ENCODE data around the gene KRIT1. TPM values are rescaled to one million over a fixed set of nuclear protein-coding genes. Genes with fewer than 3 reads are reported as not detected.

Gene KRIT1
- total RNA-seq, 1 donor from 2014 or later: 94.5 TPM

GRCh38 chr7:92276460-92276864 is 30.7 kb upstream of the KRIT1 start:
- H3K27ac ChIP-seq: no peak overlapping the region
- no peaks in the 10 kb centered on the region for H3K9me3 ChIP-seq
- H3K4me3 ChIP-seq: no peak overlapping the region
- intact Hi-C loops (cut with DNase I): no loop called here
- TF ChIP-seq CTCF (IDR thresholded peaks at IDR 0.05) (no peak), POLR2AphosphoS5 (IDR thresholded peaks at IDR 0.05; ENCODE audit: insufficient read depth in 1 of 2, low read depth in 1 of 2) (no peak), POLR2A (IDR thresholded peaks at IDR 0.05) (no peak)
- H3K4me1 ChIP-seq: peaks cover 19% of the 10 kb centered on the region
- DNase-seq (ENCODE audit: extremely low spot score in 2 of 2): no peak
- H3K36me3 ChIP-seq: no peaks in the 10 kb centered on the region
- no peaks in the 10 kb centered on the region for H3K27me3 ChIP-seq

GRCh38 chr7:92275327-92275726 is 29.6 kb upstream of the KRIT1 start:
- intact Hi-C loops (cut with DNase I): no loop called here
- peaks cover 19% of the 10 kb centered on the region for H3K4me1 ChIP-seq
- no peaks in the 10 kb centered on the region for H3K9me3 ChIP-seq
- H3K36me3 ChIP-seq: no peaks in the 10 kb centered on the region
- DNase-seq (ENCODE audit: extremely low spot score in 2 of 2): no peak
- H3K27ac ChIP-seq: no peak overlapping the region
- no peak for TF ChIP-seq POLR2AphosphoS5 (IDR thresholded peaks at IDR 0.05; ENCODE audit: insufficient read depth in 1 of 2, low read depth in 1 of 2)
- H3K27me3 ChIP-seq: no peaks in the 10 kb centered on the region
- no peak overlapping the region for H3K4me3 ChIP-seq

GRCh38 chr7:92268921-92269320 is 23.2 kb upstream of the KRIT1 start:
- Histone ChIP-seq H3K4me3 (no peak overlapping the region), H3K27ac (no peak overlapping the region), H3K9me3 (no peaks in the 10 kb centered on the region), H3K36me3 (no peaks in the 10 kb centered on the region), H3K4me1 (no peaks in the 10 kb centered on the region), H3K27me3 (no peaks in the 10 kb centered on the region)
- intact Hi-C loops (cut with DNase I): no loop called here
- no peak for DNase-seq (ENCODE audit: extremely low spot score in 2 of 2)
- TF ChIP-seq POLR2AphosphoS5 (IDR thresholded peaks at IDR 0.05; ENCODE audit: insufficient read depth in 1 of 2, low read depth in 1 of 2): no peak
- TF ChIP-seq CTCF (IDR thresholded peaks at IDR 0.05): no peak
- no peak for TF ChIP-seq POLR2A (IDR thresholded peaks at IDR 0.05)

GRCh38 chr7:92266415-92267241 is 20.9 kb upstream of the KRIT1 start:
- Histone ChIP-seq H3K4me3 (no peak overlapping the region), H3K27me3 (no peaks in the 10 kb centered on the region), H3K4me1 (no peaks in the 10 kb centered on the region), H3K36me3 (no peaks in the 10 kb centered on the region), H3K9me3 (no peaks in the 10 kb centered on the region), H3K27ac (no peak overlapping the region)
- no peak for TF ChIP-seq POLR2AphosphoS5 (IDR thresholded peaks at IDR 0.05; ENCODE audit: insufficient read depth in 1 of 2, low read depth in 1 of 2)
- no peak for TF ChIP-seq POLR2A (IDR thresholded peaks at IDR 0.05)
- no peak for TF ChIP-seq CTCF (IDR thresholded peaks at IDR 0.05)
- DNase-seq (ENCODE audit: extremely low spot score in 2 of 2): no peak
- intact Hi-C loops (cut with DNase I): no loop called here

- Histone ChIP-seq H3K4me1 (no peaks in the 10 kb centered on the region), H3K27ac (no peak overlapping the region), H3K27me3 (no peaks in the 10 kb centered on the region), H3K4me3 (no peak overlapping the region), H3K9me3 (no peaks in the 10 kb centered on the region), H3K36me3 (no peaks in the 10 kb centered on the region)
- no peak for TF ChIP-seq CTCF (IDR thresholded peaks at IDR 0.05)
- TF ChIP-seq POLR2AphosphoS5 (IDR thresholded peaks at IDR 0.05; ENCODE audit: insufficient read depth in 1 of 2, low read depth in 1 of 2): no peak
- no peak for TF ChIP-seq POLR2A (IDR thresholded peaks at IDR 0.05)
- intact Hi-C loops (cut with DNase I): no loop called here
- no peak for DNase-seq (ENCODE audit: extremely low spot score in 2 of 2)
Measured at GRCh38 chr7:92260248-92260781, 14.6 kb upstream of the KRIT1 start.
